ENCODE results near the gene PDE6H.

The PDE6H gene

GRCh38 chr12:15007551-15007950 lies 34.7 kb downstream of the PDE6H start:
- no peak for DNase-seq

GRCh38 chr12:15011162-15011561 lies 38.3 kb downstream of the PDE6H start:
- DNase-seq, result no peak

- DNase-seq, result no peak
Observed at GRCh38 chr12:15013634-15014179, 40.9 kb downstream of the PDE6H start.

- DNase-seq, result no peak
Observed at GRCh38 chr12:15014708-15015107, 41.9 kb downstream of the PDE6H start.

GRCh38 chr12:15015121-15015520 lies 42.3 kb downstream of the PDE6H start:
- DNase-seq, result no peak

- no peak for DNase-seq
Observed at GRCh38 chr12:15020156-15020555, 47.3 kb downstream of the PDE6H start.
